ENCODE data around the gene YY1. TPM values are rescaled to one million over a fixed set of nuclear protein-coding genes. Genes with fewer than 3 reads are reported as not detected.
A peak's percentile ranks its signal among the peaks of the same experiment; 100 is the strongest.

Gene YY1
- total and polyA plus RNA-seq, 9 of the 15 experiments (the other 6 are each of a cell fraction or from before 2014, with no cell fraction given): 20.8 to 74.2 (median 46.7) TPM

- FAIRE-seq: peak; percentile 19
These were observed 4.4 kb upstream of the YY1 start for GRCh38 chr14:100234511-100234910.

More at GRCh38 chr14:100234511-100234910, 4.4 kb upstream of the YY1 start:
- DNase-seq (ENCODE audit: extremely low read depth in 1 of 4, low spot score in 3 of 4) (no peak), ATAC-seq (no peak)
- H3K27ac ChIP-seq (ENCODE audit: extremely low read depth, low read depth, low read length): no peak overlapping the region
- H3K4me1 ChIP-seq (replicated peaks in 1 of 2; ENCODE audit: control insufficient read depth in 2 of 2, insufficient read depth in 2 of 2, low read length in 2 of 2): peaks cover 2 to 7% of the 10 kb centered on the region in 2 experiments; a peak in 3 of 5 replicates
- intact Hi-C loops (cut with micrococcal nuclease): no loop called here
- H2AFZ ChIP-seq (ENCODE audit: low read depth, low read length): no peak overlapping the region
- H3K9me3 ChIP-seq (replicated peaks; ENCODE audit: control insufficient read depth, insufficient read depth, low read depth, low read length): no peaks in the 10 kb centered on the region
- no peak overlapping the region for H3K9ac ChIP-seq (ENCODE audit: insufficient read depth in 1 of 2, low read depth in 2 of 2, low read length in 2 of 2)
- peaks cover 13% of the 10 kb centered on the region for H4K20me1 ChIP-seq (replicated peaks; ENCODE audit: control insufficient read depth, insufficient read depth, low read length)
- H3K27me3 ChIP-seq (ENCODE audit: control insufficient read depth in 2 of 2, insufficient read depth in 2 of 2, low read length in 2 of 2): no peaks in the 10 kb centered on the region
- peaks cover 69% of the 10 kb centered on the region for H3K79me2 ChIP-seq (ENCODE audit: control insufficient read depth, insufficient read depth, low read length)
- ChIA-PET CTCF (ENCODE audit: low intra/inter-chr PET ratio) (no interaction called here), POLR2A (interaction anchor here (1.6 to 4.5 kb wide), 2 partner anchors 8 to 11 kb away, joined by 6 to 46 read pairs; no protein-coding TSS in a partner anchor)
- no peaks in the 10 kb centered on the region for H3K9me1 ChIP-seq (ENCODE audit: control insufficient read depth, insufficient read depth, low read length)
- TF ChIP-seq, protein P1, sequence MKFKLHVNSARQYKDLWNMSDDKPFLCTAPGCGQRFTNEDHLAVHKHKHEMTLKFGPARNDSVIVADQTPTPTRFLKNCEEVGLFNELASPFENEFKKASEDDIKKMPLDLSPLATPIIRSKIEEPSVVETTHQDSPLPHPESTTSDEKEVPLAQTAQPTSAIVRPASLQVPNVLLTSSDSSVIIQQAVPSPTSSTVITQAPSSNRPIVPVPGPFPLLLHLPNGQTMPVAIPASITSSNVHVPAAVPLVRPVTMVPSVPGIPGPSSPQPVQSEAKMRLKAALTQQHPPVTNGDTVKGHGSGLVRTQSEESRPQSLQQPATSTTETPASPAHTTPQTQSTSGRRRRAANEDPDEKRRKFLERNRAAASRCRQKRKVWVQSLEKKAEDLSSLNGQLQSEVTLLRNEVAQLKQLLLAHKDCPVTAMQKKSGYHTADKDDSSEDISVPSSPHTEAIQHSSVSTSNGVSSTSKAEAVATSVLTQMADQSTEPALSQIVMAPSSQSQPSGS (CRISPR knock-in tag; IDR thresholded peaks at IDR 0.05): no peak
- TF ChIP-seq NR2F6 (CRISPR knock-in tag; IDR thresholded peaks at IDR 0.05) (no peak), CREBBP (IDR thresholded peaks at IDR 0.05; ENCODE audit: low read depth, low read length) (no peak), ZNF133 (CRISPR knock-in tag; IDR thresholded peaks at IDR 0.05) (no peak), ZNF197 (CRISPR knock-in tag; IDR thresholded peaks at IDR 0.05; ENCODE audit: low read depth) (no peak), ZNF592 (IDR thresholded peaks at IDR 0.05) (no peak), MBD2 (IDR thresholded peaks at IDR 0.05; ENCODE audit: borderline replicate concordance, low read depth) (no peak), C11orf30 (IDR thresholded peaks at IDR 0.05; ENCODE audit: low read depth) (no peak)
- BruUV-seq (replicated peaks): no TSS peak
- H3K4me3 ChIP-seq: no peak overlapping the region
- peaks cover 28% of the 10 kb centered on the region; the same call in 2 of the 3 replicates for H3K36me3 ChIP-seq (ENCODE audit: control insufficient read depth, insufficient read depth, low read length)
- in situ Hi-C loops (cut with MboI): no loop called here
- 85% methylated on average over 4 of the region's 4 CpGs for WGBS (ENCODE audit: insufficient coverage, low coverage, missing lambda C conversion rate)
- no peak overlapping the region for H3K4me2 ChIP-seq (ENCODE audit: insufficient read depth, low read length)
